Ovary (tissue), 9 donors: ENCODE measurements around the gene KCNV2. TPM values are rescaled to one million over a fixed set of nuclear protein-coding genes. Genes with fewer than 3 reads are reported as not detected.

Experiments used
- DNase-seq, 5 donors: peaks; one replicate each; pipeline ENCODE4 v3.0.0-alpha.2; 2019 to 2020
- H3K27ac ChIP-seq, 2 donors: fragments of 200-600 bp; one replicate each; pipeline versions ENCODE4 v1.5.1 to v1.8.0; 2019 to 2022
- H3K27me3 ChIP-seq: fragments of 200-600 bp; one replicate; pipeline ENCODE4 v1.8.0; 2022
- H3K36me3 ChIP-seq: fragments of 200-600 bp; sonication (generic); one replicate; pipeline ENCODE4 v1.5.1; 2019
- H3K4me1 ChIP-seq: one replicate; pipeline ENCODE4 v1.8.1; 2013; ENCODE audit warnings: mild to moderate bottlenecking, moderate library complexity; ENCODE audit not compliant: insufficient read depth
- H3K4me3 ChIP-seq: fragments of 200-600 bp; sonication (generic); one replicate; pipeline ENCODE4 v1.5.1; 2017
- H3K9me3 ChIP-seq, 2 donors: fragments of 200-600 bp in 1 of 2; sonication (generic) in 1 of 2; one replicate each; pipeline versions ENCODE4 v1.5.1 to v1.8.1; 2013 to 2019; ENCODE audit warnings: mild to moderate bottlenecking in 1 of 2, moderate library complexity in 1 of 2
- CTCF ChIP-seq, 3 donors: fragments of 450-650 bp in 2 of 3; fragments of 200-600 bp in 1 of 3; IDR thresholded peaks; one replicate each; pipeline versions ENCODE4 v1.5.1 to v1.8.0; 2016 to 2022; ENCODE audit warnings: antibody characterized with exemption in 3 of 3, mild to moderate bottlenecking in 1 of 3
- EP300 ChIP-seq: sonication (generic); formaldehyde crosslinking; IDR thresholded peaks from one replicate; pipeline ENCODE4 v1.6.1; 2017; ENCODE audit warnings: antibody characterized with exemption
- POLR2A ChIP-seq: fragments of 450-650 bp; IDR thresholded peaks from one replicate; pipeline ENCODE4 v1.6.1; 2017; ENCODE audit warnings: antibody characterized with exemption, mild to moderate bottlenecking, moderate library complexity
- WGBS, 3 donors: extraction: QIAGEN DNeasy Blood & Tissue Kit in 1 of 3; methylation state at CpG; one replicate each; pipeline versions ENCODE4 v1.1.5 to v1.1.7; 2013 to 2017; 5-methylcytosine and 5-hydroxymethylcytosine counted together
- intact Hi-C, 4 donors: fragments of 100-400 bp; cut with DNase I; formaldehyde crosslinking; loops; one replicate each; pipeline versions ENCODE4 v1.11.0 to v1.15.1; 2022 to 2023
- polyA plus RNA-seq, 2 donors: library from polyadenylated mRNA; stranded (reverse); fragments of 200-250 nt in 1 of 2; fragments of 350-450 nt in 1 of 2; fragmentation: Illumina TruSeq in 1 of 2; extraction: RNeasy Lipid Tissue Mini Kit (QIAGEN cat#74804) in 1 of 2; gene quantifications; one replicate each; pipeline ENCODE4 v1.2.3, GENCODE V29; 2013 to 2014
- total RNA-seq, 7 donors: library from RNA; depleted of rRNA in 2 of 7; stranded (reverse); fragments of >200 nt in 2 of 7; fragmentation: NEBNext Ultra II Directional in 3 of 7; extraction: Animal tissue kit (Norgen Biotek cat#: 25700) in 3 of 7; gene quantifications; one replicate each; pipeline versions ENCODE4 v1.1.0 to v1.2.4, GENCODE V29; 2016 to 2023
- donor health status: DM: no; HTN: no; CAD: no; lungs with moderate emphysema.
- donor health status: DM: no; HTN: no; CAD: no.
- donor health status: Bipolar disorder and iron deficiency.
- donor health status: DM: yes; HTN: yes; CAD: no.
- donor health status: DM: no; HTN: no; CAD: no.
- donor health status: DM: yes; HTN: yes; CAD: no.

KCNV2 gene
- total and polyA plus RNA-seq, 9 donors = not detected

DNA sequence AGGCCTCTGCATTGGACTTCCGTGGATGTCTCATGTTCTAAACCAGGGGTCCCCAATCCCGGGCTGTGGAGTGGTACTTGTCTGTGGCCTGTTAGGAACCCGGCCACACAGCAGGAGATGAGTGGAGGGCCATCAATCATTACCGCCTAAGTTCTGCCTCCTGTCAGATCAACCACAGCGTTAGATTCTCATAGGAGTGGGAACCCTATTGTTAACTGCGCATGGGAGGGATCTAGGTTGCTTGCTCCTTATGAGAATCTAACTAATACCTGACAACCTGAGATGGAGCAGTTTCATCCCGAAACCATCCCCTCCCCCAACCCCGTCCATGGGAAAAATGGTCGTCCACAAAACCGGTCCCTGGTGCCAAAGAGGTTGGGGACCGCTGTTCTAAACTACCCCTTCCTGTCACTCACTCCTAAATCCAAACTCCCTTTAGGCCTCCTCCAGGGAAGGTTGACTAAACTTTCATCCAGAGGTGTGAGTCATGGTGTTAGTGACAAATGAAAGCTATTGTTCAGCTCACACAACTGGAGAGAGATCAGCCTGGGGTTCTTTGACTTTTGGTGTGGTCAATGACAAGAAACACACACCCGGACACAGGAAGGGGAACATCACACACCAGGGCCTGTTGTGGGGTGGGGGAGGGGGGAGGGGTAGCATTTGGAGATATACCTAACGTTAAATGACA, 9.5 kb downstream of the KCNV2 start:
- peak overlapping the region in 1 of 2 donors; percentile 33 for H3K27ac ChIP-seq

GRCh38 chr9:2727374-2727773, 10.1 kb downstream of the KCNV2 start:
- Histone ChIP-seq H3K4me1 (peaks cover 16% of the 10 kb centered on the region), H3K27ac (peak overlapping the region in 1 of 2 donors; percentile 78), H3K27me3 (no peaks in the 10 kb centered on the region), H3K9me3 (no peaks in the 10 kb centered on the region), H3K36me3 (no peaks in the 10 kb centered on the region), H3K4me3 (no peak overlapping the region)
- no peak for TF ChIP-seq CTCF (IDR thresholded peaks at IDR 0.05)
- TF ChIP-seq EP300 = no peak
- TF ChIP-seq POLR2A = no peak
- intact Hi-C loops = loop anchor here in 2 of 4 donors (5.0 to 10.0 kb wide), 3 partner anchors 105 to 305 kb away; partner anchors contain the start of gene VLDLR (in 1 of the 2)
- DNase-seq = no peak
- 81 to 98% (median 92%) methylated on average over 2 of the region's 2 CpGs for WGBS, 3 donors

More for the DNA sequence above, 9.5 kb downstream of the KCNV2 start:
- no peak overlapping the region for H3K4me3 ChIP-seq
- no peaks in the 10 kb centered on the region for H3K9me3 ChIP-seq
- intact Hi-C loops = loop anchor here in 2 of 4 donors (5.0 to 10.0 kb wide), 3 partner anchors 104 to 304 kb away; partner anchors contain the start of gene VLDLR (in 1 of the 2)
- peaks cover 16% of the 10 kb centered on the region for H3K4me1 ChIP-seq
- no peak for DNase-seq
- H3K36me3 ChIP-seq = no peaks in the 10 kb centered on the region
- TF ChIP-seq EP300 (no peak), POLR2A (no peak), CTCF (IDR thresholded peaks at IDR 0.05) (no peak)
- WGBS, 3 donors = 88 to 93% (median 92%) methylated on average over 13 of the region's 13 CpGs
- no peaks in the 10 kb centered on the region for H3K27me3 ChIP-seq

DNA sequence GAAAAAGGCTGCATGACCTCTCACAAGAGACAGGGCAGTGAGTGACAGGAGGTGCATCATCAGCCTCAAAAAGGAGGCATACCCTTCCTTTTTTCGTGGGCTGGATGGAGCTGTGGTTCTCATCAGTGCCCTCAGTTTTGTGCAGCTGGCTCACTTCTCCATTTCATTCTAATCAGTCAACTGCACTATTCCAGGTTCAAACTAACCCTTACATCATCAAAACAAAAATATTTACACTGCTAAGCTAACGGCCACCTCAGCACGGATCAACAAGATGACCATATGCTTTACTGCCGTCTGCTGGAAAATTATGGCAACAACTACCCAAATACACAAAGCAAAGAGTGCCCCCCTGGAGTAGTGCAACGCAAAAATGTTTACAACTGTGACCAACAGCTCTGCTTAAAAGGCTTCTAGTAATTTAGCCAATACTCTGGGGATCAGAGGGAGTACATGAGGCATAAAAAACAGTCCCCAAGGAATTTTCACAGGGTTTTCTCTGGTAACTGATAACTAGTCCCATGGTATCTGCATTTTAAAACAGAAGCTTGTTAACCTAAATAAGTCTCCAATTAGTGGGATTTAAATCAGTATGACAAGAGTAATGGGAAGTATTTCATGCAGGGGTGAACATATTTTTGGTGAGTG, 10.8 kb downstream of the KCNV2 start:
- peak overlapping the region in 1 of 2 donors; percentile 78 for H3K27ac ChIP-seq
- intact Hi-C loops = loop anchor here in 2 of 4 donors (5.0 to 10.0 kb wide), 3 partner anchors 106 to 306 kb away; partner anchors contain the start of gene VLDLR (in 1 of the 2)
- no peaks in the 10 kb centered on the region for H3K9me3 ChIP-seq
- H3K4me3 ChIP-seq = no peak overlapping the region
- no peaks in the 10 kb centered on the region for H3K36me3 ChIP-seq
- WGBS, 3 donors = 8 to 14% (median 10%) methylated on average over 5 of the region's 5 CpGs
- peaks cover 13% of the 10 kb centered on the region for H3K4me1 ChIP-seq
- peak in 4 of 5 donors; percentile 40 to 78 (median 48) for DNase-seq
- H3K27me3 ChIP-seq = no peaks in the 10 kb centered on the region
- TF ChIP-seq POLR2A (no peak), CTCF (IDR thresholded peaks at IDR 0.05) (peak; percentile 37 to 81 (median 79))

DNA sequence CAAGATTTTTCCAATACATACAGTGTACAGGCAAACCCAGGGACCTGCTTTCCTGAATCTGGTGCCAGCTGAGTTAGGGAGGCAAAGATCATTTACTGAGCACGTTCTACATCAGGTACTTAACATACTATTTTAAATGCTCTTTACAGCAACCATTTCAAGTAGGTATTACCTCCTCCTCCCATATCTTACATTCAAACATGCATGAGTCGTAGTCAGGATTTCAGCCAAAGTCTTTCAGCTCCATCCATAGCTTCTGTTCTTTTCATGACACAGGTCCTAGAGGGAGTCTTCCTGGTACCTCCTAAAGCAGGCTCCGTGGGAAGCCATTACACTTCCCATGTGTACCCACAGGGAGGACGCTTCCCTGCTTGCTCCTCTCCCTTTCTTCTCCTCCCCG, 11.7 kb downstream of the KCNV2 start:
- H3K36me3 ChIP-seq = no peaks in the 10 kb centered on the region
- intact Hi-C loops = loop anchor here in 2 of 4 donors (5.0 to 10.0 kb wide), 3 partner anchors 107 to 307 kb away; partner anchors contain the start of gene VLDLR (in 1 of the 2)
- H3K4me1 ChIP-seq = peaks cover 13% of the 10 kb centered on the region
- 86 to 96% (median 91%) methylated on average over 5 of the region's 5 CpGs for whole genome bisulfite sequencing, 3 donors
- no peak overlapping the region for H3K4me3 ChIP-seq
- no peak for DNase-seq
- H3K9me3 ChIP-seq = no peaks in the 10 kb centered on the region
- H3K27ac ChIP-seq = peak overlapping the region in 1 of 2 donors; percentile 78
- H3K27me3 ChIP-seq = no peaks in the 10 kb centered on the region
- no peak for TF ChIP-seq CTCF (IDR thresholded peaks at IDR 0.05)
- no peak for TF ChIP-seq POLR2A
- no peak for TF ChIP-seq EP300
